ENCODE results near the gene SAMSN1.

DNA sequence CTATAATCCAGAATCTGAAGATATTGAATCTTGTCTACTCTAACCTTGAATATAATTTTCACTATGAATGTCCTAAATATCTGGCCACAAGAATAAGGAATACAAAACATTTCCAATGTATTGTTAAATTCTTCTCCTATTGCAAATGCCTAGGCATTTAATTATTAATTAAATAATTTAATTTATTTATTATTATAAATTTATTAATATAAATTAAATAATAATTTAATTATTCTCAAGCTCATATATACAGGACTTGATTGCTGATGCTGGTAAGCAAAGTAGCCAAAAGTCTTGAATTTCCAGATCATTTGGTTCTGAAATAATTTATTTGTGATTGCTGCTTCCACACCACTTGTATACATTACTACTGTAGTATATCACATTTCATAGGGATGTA, 71.1 kb downstream of the SAMSN1 start:
- TF ChIP-seq, protein P1, sequence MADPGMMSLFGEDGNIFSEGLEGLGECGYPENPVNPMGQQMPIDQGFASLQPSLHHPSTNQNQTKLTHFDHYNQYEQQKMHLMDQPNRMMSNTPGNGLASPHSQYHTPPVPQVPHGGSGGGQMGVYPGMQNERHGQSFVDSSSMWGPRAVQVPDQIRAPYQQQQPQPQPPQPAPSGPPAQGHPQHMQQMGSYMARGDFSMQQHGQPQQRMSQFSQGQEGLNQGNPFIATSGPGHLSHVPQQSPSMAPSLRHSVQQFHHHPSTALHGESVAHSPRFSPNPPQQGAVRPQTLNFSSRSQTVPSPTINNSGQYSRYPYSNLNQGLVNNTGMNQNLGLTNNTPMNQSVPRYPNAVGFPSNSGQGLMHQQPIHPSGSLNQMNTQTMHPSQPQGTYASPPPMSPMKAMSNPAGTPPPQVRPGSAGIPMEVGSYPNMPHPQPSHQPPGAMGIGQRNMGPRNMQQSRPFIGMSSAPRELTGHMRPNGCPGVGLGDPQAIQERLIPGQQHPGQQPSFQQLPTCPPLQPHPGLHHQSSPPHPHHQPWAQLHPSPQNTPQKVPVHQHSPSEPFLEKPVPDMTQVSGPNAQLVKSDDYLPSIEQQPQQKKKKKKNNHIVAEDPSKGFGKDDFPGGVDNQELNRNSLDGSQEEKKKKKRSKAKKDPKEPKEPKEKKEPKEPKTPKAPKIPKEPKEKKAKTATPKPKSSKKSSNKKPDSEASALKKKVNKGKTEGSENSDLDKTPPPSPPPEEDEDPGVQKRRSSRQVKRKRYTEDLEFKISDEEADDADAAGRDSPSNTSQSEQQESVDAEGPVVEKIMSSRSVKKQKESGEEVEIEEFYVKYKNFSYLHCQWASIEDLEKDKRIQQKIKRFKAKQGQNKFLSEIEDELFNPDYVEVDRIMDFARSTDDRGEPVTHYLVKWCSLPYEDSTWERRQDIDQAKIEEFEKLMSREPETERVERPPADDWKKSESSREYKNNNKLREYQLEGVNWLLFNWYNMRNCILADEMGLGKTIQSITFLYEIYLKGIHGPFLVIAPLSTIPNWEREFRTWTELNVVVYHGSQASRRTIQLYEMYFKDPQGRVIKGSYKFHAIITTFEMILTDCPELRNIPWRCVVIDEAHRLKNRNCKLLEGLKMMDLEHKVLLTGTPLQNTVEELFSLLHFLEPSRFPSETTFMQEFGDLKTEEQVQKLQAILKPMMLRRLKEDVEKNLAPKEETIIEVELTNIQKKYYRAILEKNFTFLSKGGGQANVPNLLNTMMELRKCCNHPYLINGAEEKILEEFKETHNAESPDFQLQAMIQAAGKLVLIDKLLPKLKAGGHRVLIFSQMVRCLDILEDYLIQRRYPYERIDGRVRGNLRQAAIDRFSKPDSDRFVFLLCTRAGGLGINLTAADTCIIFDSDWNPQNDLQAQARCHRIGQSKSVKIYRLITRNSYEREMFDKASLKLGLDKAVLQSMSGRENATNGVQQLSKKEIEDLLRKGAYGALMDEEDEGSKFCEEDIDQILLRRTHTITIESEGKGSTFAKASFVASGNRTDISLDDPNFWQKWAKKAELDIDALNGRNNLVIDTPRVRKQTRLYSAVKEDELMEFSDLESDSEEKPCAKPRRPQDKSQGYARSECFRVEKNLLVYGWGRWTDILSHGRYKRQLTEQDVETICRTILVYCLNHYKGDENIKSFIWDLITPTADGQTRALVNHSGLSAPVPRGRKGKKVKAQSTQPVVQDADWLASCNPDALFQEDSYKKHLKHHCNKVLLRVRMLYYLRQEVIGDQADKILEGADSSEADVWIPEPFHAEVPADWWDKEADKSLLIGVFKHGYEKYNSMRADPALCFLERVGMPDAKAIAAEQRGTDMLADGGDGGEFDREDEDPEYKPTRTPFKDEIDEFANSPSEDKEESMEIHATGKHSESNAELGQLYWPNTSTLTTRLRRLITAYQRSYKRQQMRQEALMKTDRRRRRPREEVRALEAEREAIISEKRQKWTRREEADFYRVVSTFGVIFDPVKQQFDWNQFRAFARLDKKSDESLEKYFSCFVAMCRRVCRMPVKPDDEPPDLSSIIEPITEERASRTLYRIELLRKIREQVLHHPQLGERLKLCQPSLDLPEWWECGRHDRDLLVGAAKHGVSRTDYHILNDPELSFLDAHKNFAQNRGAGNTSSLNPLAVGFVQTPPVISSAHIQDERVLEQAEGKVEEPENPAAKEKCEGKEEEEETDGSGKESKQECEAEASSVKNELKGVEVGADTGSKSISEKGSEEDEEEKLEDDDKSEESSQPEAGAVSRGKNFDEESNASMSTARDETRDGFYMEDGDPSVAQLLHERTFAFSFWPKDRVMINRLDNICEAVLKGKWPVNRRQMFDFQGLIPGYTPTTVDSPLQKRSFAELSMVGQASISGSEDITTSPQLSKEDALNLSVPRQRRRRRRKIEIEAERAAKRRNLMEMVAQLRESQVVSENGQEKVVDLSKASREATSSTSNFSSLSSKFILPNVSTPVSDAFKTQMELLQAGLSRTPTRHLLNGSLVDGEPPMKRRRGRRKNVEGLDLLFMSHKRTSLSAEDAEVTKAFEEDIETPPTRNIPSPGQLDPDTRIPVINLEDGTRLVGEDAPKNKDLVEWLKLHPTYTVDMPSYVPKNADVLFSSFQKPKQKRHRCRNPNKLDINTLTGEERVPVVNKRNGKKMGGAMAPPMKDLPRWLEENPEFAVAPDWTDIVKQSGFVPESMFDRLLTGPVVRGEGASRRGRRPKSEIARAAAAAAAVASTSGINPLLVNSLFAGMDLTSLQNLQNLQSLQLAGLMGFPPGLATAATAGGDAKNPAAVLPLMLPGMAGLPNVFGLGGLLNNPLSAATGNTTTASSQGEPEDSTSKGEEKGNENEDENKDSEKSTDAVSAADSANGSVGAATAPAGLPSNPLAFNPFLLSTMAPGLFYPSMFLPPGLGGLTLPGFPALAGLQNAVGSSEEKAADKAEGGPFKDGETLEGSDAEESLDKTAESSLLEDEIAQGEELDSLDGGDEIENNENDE (IDR thresholded peaks at IDR 0.05; ENCODE audit: low read depth, low read length) = no peak
- TF ChIP-seq EZH2 (IDR thresholded peaks at IDR 0.05; ENCODE audit: borderline replicate concordance, low read depth, low read length) = no peak
- TF ChIP-seq HIVEP1 (CRISPR knock-in tag; IDR thresholded peaks at IDR 0.05) = no peak
- TF ChIP-seq, protein P2, sequence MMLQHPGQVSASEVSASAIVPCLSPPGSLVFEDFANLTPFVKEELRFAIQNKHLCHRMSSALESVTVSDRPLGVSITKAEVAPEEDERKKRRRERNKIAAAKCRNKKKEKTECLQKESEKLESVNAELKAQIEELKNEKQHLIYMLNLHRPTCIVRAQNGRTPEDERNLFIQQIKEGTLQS (IDR thresholded peaks at IDR 0.05) = no peak
- TF ChIP-seq, protein P2 (CRISPR knock-in tag; conservative IDR thresholded peaks at IDR 0.05) = no peak
- TF ChIP-seq CBFA2T2 (conservative IDR thresholded peaks at IDR 0.05) = no peak
- TF ChIP-seq KAT7 (CRISPR knock-in tag; IDR thresholded peaks at IDR 0.05; ENCODE audit: borderline replicate concordance) = no peak
- TF ChIP-seq, protein P3, sequence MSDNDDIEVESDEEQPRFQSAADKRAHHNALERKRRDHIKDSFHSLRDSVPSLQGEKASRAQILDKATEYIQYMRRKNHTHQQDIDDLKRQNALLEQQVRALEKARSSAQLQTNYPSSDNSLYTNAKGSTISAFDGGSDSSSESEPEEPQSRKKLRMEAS (CRISPR knock-in tag; IDR thresholded peaks at IDR 0.05) = no peak
- TF ChIP-seq ZNF224 (CRISPR knock-in tag; IDR thresholded peaks at IDR 0.05) = no peak
- TF ChIP-seq SAFB2 (IDR thresholded peaks at IDR 0.05; ENCODE audit: borderline replicate concordance, low read depth, low read length, severe bottlenecking) = no peak
- no peak for TF ChIP-seq SIN3A (IDR thresholded peaks at IDR 0.05; ENCODE audit: borderline replicate concordance in 2 of 2, control insufficient read depth in 1 of 2, low read depth in 2 of 2, low read length in 2 of 2)

Measured in K562 (cell line).